Gastroesophageal sphincter (tissue), 3 donors: ENCODE results near the gene PI4K2B.

ENCODE experiments used
- POLR2A ChIP-seq, 2 donors: fragments of 450-650 bp; IDR thresholded peaks; one replicate each; pipeline ENCODE4 v1.6.1; 2017; ENCODE audit warnings: antibody characterized with exemption in 2 of 2, mild to moderate bottlenecking in 2 of 2, moderate library complexity in 1 of 2
- TF ChIP-seq, protein P1 (sequence below), 4 experiments: fragments of 200-600 bp in 2 of 4; fragments of 450-650 bp in 2 of 4; sonication (generic) in 1 of 4; IDR thresholded peaks; one replicate each; pipeline ENCODE4 v1.5.1; 2017 to 2019; ENCODE audit warnings: antibody characterized with exemption in 4 of 4, mild to moderate bottlenecking in 2 of 4, moderate library complexity in 2 of 4

DNA sequence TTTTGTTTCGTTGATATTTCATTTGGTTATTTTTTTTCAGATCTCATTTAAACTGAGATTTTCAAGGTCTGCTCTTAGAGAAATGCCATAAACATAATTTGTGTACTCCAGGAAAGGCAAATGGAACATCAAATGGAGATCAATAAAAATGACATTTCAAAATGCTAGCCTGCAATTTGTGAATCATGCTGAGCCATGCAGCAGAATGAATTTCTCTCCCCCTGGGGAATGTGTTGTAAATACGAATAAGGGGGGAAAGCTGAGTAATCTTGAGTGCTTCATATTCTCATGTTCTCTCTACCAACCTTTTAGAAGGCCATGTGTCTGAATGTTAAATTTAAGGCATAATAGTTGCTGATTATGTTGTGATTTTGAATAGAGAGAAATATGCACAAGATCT, 86.5 kb downstream of the PI4K2B start:
- no peak for TF ChIP-seq POLR2A (IDR thresholded peaks at IDR 0.05)
- TF ChIP-seq, protein P1, sequence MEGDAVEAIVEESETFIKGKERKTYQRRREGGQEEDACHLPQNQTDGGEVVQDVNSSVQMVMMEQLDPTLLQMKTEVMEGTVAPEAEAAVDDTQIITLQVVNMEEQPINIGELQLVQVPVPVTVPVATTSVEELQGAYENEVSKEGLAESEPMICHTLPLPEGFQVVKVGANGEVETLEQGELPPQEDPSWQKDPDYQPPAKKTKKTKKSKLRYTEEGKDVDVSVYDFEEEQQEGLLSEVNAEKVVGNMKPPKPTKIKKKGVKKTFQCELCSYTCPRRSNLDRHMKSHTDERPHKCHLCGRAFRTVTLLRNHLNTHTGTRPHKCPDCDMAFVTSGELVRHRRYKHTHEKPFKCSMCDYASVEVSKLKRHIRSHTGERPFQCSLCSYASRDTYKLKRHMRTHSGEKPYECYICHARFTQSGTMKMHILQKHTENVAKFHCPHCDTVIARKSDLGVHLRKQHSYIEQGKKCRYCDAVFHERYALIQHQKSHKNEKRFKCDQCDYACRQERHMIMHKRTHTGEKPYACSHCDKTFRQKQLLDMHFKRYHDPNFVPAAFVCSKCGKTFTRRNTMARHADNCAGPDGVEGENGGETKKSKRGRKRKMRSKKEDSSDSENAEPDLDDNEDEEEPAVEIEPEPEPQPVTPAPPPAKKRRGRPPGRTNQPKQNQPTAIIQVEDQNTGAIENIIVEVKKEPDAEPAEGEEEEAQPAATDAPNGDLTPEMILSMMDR (IDR thresholded peaks at IDR 0.05): no peak
